CD1c-positive myeloid dendritic cell (primary cell): ENCODE data around the gene TMEM154.

Source experiments
- DNase-seq: peaks from one replicate; pipeline ENCODE4 v3.0.0-alpha.2; 2016; ENCODE audit errors: extremely low spot score

The TMEM154 gene

GRCh38 chr4:152679414-152680281 is at the start of gene TMEM154:
Gene TMEM154 (minus strand): TSS chr4:152679997. CDS start chr4:152679933, 64 bp downstream.
- peak; percentile 85 for DNase-seq

DNA sequence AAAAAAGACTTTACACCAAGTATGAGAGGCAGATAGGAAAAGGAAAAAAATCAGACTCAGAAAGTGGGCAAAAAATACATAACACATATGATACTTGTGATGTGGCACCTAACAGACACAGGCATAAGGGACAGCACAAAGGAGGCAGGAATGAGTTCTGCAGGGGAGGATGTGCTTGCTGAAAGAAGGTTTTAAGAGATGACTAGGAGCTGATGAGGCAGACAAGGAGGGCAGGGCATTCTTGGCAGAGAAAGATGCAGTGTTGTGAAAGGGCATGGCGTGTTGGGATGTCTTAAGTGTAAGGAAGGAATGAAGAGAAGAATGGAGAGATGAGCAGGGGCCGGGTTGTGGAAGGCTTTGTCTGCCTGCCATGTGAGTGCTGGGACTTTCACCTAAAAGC is 49.7 kb upstream of the TMEM154 start:
- DNase-seq, result no peak

DNA sequence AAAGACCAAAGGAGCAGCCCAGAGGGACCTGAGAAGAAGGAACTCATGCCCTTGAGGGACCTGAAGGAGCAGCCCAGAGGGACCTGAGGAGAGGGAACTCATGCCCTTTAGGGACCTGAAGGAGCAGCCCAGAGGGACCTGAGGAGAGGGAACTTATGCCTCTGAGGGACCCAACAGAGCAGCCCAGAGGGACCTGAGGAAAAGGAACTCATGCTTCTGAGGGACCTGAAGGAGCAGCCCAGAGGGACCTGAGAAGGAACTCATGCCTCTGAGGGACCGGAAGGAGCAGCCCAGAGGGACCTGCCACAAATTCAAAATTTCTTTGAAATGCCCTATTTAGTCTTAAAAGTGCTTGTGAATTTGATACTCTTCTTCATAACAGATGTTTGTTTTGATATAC is 48.5 kb upstream of the TMEM154 start:
- DNase-seq, result no peak

DNA sequence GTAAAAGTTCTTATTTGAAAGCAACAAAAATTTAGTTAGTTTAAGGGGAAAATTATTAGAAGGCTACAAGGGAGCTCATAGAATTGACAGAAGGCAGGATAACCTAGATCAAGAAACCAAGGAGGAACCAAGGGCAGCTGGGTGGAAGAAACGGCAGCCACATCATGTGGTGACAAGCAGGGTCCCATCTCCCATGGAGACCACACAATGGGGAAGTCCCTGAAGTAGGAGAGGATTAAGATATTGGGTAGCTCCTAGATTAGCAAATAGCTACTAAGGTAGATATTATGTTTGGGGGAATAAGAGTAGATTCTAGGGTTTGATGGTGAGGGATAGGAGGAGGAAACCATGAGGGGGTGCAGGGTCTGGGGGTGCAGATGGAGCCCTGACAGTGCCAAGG is 48.0 kb upstream of the TMEM154 start:
- DNase-seq, result no peak

- no peak for DNase-seq
These were observed 44.7 kb upstream of the TMEM154 start for GRCh38 chr4:152724494-152724893.

GRCh38 chr4:152723236-152723635 is 43.4 kb upstream of the TMEM154 start:
- DNase-seq, result no peak

DNA sequence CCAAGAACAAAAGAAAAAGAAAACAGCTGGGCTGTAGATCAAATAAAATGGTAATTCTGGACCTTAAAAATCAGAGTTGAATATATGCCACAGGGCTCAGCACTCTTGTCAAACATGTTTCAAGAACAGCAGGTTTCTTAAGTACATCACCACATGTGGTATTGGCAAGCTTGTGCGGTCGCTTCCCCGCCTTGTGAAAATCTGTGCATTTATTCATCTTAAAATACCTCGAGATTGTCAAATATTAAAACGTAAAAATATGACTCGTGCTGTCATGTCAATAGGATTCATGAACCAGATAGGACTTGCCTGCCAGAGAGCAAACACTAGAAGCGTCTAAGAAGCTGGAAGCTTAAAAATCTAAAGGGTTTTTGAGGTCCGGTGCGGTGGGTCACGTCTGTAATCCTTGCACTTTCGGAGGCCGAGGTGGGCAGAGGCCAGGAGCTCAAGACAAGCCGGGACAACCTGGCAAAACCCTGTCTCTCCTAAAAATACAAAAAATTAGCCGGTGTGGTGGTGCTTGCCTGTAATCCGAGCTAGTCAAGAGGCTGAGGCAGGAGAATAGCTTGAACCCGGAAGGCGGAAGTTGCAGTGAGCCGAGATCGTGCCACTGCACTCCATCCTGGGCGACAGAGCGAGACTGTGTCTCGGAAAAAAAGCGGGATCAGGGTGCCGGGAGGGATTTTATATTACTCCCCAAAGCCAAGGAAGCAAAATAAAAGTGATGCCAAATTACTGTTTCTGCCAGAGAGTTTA is 40.2 kb upstream of the TMEM154 start:
- no peak for DNase-seq

- DNase-seq, result no peak
These were observed 39.5 kb upstream of the TMEM154 start for GRCh38 chr4:152719291-152719690.

DNA sequence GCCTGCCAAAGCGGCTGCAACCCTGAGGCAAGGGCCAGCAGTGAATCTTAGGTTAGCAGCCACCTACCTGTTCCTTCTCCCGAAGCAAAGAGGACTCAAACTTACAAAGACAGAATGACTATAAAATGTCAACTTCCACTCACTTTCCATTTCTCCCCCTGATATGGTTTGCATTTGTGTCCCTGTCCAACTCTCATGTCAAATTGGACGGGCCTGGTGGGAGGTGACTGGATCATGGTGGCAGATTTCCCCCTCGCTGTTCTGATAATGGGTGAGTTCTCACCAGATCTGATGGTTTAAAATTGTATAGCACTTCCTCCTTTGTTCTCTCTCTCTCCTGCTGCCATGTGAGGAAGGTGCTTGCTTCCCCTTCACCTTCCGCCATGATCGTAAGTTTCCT is 35.3 kb upstream of the TMEM154 start:
- no peak for DNase-seq

- no peak for DNase-seq
These were observed 34.3 kb upstream of the TMEM154 start for GRCh38 chr4:152713951-152714705.

GRCh38 chr4:152709675-152710438 is 30.1 kb upstream of the TMEM154 start:
- DNase-seq, result no peak

GRCh38 chr4:152708796-152709195 is 29.0 kb upstream of the TMEM154 start:
- DNase-seq, result no peak

- DNase-seq, result no peak
These were observed 28.6 kb upstream of the TMEM154 start for GRCh38 chr4:152708361-152708760.

DNA sequence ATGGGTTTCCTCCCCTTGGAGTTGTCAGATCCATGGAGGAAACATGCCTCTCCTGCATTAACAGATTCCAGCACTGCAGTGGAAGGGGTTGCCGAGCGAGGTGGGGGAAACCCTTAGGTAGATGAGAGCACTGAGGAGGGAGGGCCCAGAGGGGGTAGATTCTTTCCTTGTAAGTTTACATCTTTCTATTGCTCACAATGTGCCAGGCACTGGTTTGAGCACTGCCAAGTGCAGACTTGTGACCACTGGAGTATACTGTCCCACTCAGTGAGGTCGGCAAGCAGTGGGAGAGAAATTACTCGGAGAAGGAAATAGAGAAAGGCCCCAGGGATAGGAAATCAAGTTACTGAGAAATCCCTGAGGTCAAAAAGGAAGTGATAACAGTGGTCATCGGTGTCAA is 27.8 kb upstream of the TMEM154 start:
- DNase-seq, result no peak

DNA sequence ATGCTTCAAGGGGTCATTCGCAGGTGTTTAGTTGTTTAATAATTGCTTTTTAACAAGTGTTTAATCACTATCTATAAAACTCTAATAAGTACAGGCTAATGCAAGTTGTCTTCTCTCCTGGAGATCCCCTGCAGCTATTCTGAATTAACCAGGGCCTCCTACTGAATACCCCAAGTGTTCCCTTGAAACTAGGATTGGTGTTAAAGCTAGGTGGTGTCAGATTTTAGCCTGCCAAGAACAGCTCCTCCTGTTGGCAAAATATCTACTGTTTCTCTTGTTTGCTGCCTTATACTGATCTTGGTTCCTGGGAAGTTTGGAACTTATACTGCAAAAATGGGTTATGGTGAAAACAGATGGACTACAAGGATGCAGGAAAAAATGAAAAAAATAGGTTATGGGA is 26.1 kb upstream of the TMEM154 start:
- DNase-seq, result no peak

DNA sequence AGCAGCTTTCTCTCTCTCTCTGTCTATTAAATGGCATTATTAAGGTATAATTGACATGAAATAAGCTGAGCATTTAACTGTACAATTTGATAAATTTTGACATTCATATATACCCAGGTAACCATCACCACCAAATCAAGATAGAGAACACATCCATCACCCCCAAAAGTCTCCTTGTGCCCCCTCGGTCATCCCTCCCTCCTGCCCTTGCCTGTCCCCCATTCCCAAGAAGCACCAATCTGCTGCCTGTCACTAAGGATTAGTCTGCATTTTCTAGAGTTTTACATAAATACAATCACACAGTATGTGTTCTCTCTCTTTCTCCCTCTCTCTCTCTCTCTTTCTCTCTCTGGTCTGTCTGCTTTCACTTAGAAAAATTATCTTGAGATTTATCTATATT is 25.0 kb upstream of the TMEM154 start:
- no peak for DNase-seq

DNA sequence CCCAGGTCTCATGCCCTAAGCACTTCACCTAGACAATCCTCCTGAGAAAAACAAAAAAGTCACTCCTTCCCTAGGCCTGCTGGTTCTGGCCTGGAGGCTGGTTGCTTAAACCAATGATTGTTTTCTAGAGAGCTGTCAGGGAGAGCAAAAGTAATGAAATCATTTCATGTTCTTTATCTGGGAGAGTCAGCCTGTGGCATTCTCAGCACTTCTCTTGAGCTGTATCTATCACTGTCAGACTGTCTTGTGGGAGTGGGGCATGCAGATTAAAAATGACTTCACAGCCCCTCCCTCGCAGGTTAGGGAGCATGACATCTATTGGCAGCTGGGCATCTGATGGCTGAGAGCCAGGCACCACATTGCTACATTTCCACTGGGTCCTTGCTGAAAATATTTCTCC is 20.4 kb upstream of the TMEM154 start:
- no peak for DNase-seq

GRCh38 chr4:152699313-152699712 is 19.5 kb upstream of the TMEM154 start:
- no peak for DNase-seq

GRCh38 chr4:152698089-152698499 is 18.3 kb upstream of the TMEM154 start:
- no peak for DNase-seq

GRCh38 chr4:152697284-152698088 is 17.7 kb upstream of the TMEM154 start:
- DNase-seq, result no peak
